CD4-positive, alpha-beta T cell treated with Interferon gamma for 1 hour (primary cell): ENCODE measurements around the gene SLC39A11.
"Not testable (repeated sequence)": the region's sequence is repeated elsewhere in the genome, so short reads cannot be mapped to it uniquely, and the experiment has no call there.

Source experiments
- DNase-seq: peaks from one replicate; pipeline ENCODE4 v3.0.0-alpha.2; 2020

The SLC39A11 gene

GRCh38 chr17:72813481-72813880 is 279.0 kb downstream of the SLC39A11 start:
- no peak for DNase-seq

- no peak for DNase-seq
Observed at GRCh38 chr17:72812823-72813222, 279.7 kb downstream of the SLC39A11 start.

- no peak for DNase-seq
Observed at GRCh38 chr17:72811976-72812687, 280.4 kb downstream of the SLC39A11 start.

- DNase-seq, result no peak
Observed at GRCh38 chr17:72810991-72811508, 281.4 kb downstream of the SLC39A11 start.

- no peak for DNase-seq
Observed at GRCh38 chr17:72806011-72806410, 286.5 kb downstream of the SLC39A11 start.

GRCh38 chr17:72804949-72805707 is 287.4 kb downstream of the SLC39A11 start:
- DNase-seq, result no peak

- no peak for DNase-seq
Observed at GRCh38 chr17:72802726-72803125, 289.8 kb downstream of the SLC39A11 start.

- DNase-seq, result no peak
Observed at GRCh38 chr17:72797142-72797541, 295.3 kb downstream of the SLC39A11 start.

- no peak for DNase-seq
Observed at GRCh38 chr17:72795941-72796340, 296.5 kb downstream of the SLC39A11 start.

GRCh38 chr17:72794152-72794551 is 298.3 kb downstream of the SLC39A11 start:
- DNase-seq, result no peak

- no peak for DNase-seq
Observed at GRCh38 chr17:72792771-72793170, 299.7 kb downstream of the SLC39A11 start.

- no peak for DNase-seq
Observed at GRCh38 chr17:72790190-72790589, 302.3 kb downstream of the SLC39A11 start.

- DNase-seq, result no peak
Observed at GRCh38 chr17:72789711-72790110, 302.8 kb downstream of the SLC39A11 start.

GRCh38 chr17:72788950-72789585 is 303.4 kb downstream of the SLC39A11 start:
- no peak for DNase-seq

- no peak for DNase-seq
Observed at GRCh38 chr17:72786209-72786608, 306.3 kb downstream of the SLC39A11 start.

- DNase-seq, result no peak
Observed at GRCh38 chr17:72782985-72783701, 309.3 kb downstream of the SLC39A11 start.

- DNase-seq, result not testable (repeated sequence)
Observed at GRCh38 chr17:72782437-72782836, 310.1 kb downstream of the SLC39A11 start.

GRCh38 chr17:72778169-72779151 is 314.0 kb downstream of the SLC39A11 start:
- DNase-seq, result no peak

GRCh38 chr17:72775919-72776318 is 316.6 kb downstream of the SLC39A11 start:
- no peak for DNase-seq

- DNase-seq, result no peak
Observed at GRCh38 chr17:72775237-72775636, 317.3 kb downstream of the SLC39A11 start.

- no peak for DNase-seq
Observed at GRCh38 chr17:72774236-72774635, 318.3 kb downstream of the SLC39A11 start.

GRCh38 chr17:72773225-72773624 is 319.3 kb downstream of the SLC39A11 start:
- DNase-seq, result not testable (repeated sequence)
